PC-3 (cell line): ENCODE measurements around the gene ANKRD11. TPM values are rescaled to one million over a fixed set of nuclear protein-coding genes. Genes with fewer than 3 reads are reported as not detected.

Experiments used
- ATAC-seq: fragments of 200-7000 bp; cut with Tn5 transposase; 2 replicates; pipeline ENCODE4 v1.9.1; 2020; ENCODE audit warnings: mild to moderate bottlenecking, moderate library complexity
- BruUV-seq: library from RNA; stranded (reverse); fragments of 400-500 nt; replicated peaks from 2 replicates; lab custom pipeline; 2021; lab: Mats Ljungman, UMichigan
- CTCF ChIA-PET: fragments of 300-600 bp; sonication (Branson Sonifier 250); formaldehyde crosslinking; loops from one replicate; lab custom pipeline; 2022; ENCODE audit warnings: antibody characterized with exemption; lab: Charles Lee
- POLR2A ChIA-PET: fragments of 300-600 bp; sonication (Branson Sonifier 250); formaldehyde crosslinking; loops from one replicate; lab custom pipeline; 2022; ENCODE audit warnings: antibody characterized with exemption; ENCODE audit not compliant: unreplicated experiment; lab: Charles Lee
- DNase-seq: peaks from one replicate; pipeline ENCODE4 v3.0.0-alpha.2; 2015
- H2AFZ ChIP-seq: fragments of 300-600 bp; sonication (generic); 2 replicates; pipeline ENCODE4 v1.6.0; 2016; ENCODE audit warnings: antibody characterized with exemption, low read length
- H3F3A ChIP-seq: fragments of 300-600 bp; sonication (generic); one replicate; pipeline ENCODE4 v1.6.0; 2017; ENCODE audit warnings: antibody characterized with exemption, low read length, control low read depth, mild to moderate bottlenecking; ENCODE audit not compliant: unreplicated experiment
- H3K27ac ChIP-seq: fragments of 300-600 bp; sonication (generic); 2 replicates; pipeline ENCODE4 v1.5.1; 2016; ENCODE audit warnings: mild to moderate bottlenecking, low read length
- H3K27me3 ChIP-seq: fragments of 300-600 bp; sonication (generic); 2 replicates; pipeline ENCODE4 v1.6.1; 2016; ENCODE audit warnings: low read length, mixed read lengths
- H3K36me3 ChIP-seq: fragments of 300-600 bp; sonication (generic); 2 replicates; pipeline ENCODE4 v1.6.1; 2016; ENCODE audit warnings: low read depth, mixed run types, low read length, mixed read lengths
- H3K4me1 ChIP-seq: fragments of 300-600 bp; sonication (generic); 2 replicates; pipeline ENCODE4 v1.5.1; 2016; ENCODE audit warnings: low read length; ENCODE audit not compliant: insufficient read depth
- H3K4me2 ChIP-seq: fragments of 300-600 bp; sonication (generic); 2 replicates; pipeline ENCODE4 v1.6.0; 2016; ENCODE audit warnings: low read length
- H3K4me3 ChIP-seq: fragments of 300-600 bp; sonication (generic); 2 replicates; pipeline ENCODE4 v1.5.1; 2016; ENCODE audit warnings: mild to moderate bottlenecking, low read length, mixed read lengths
- H3K79me2 ChIP-seq: fragments of 300-600 bp; sonication (generic); 2 replicates; pipeline ENCODE4 v1.6.1; 2017; ENCODE audit warnings: low read length, mixed read lengths
- H3K9ac ChIP-seq: fragments of 300-600 bp; sonication (generic); 2 replicates; pipeline ENCODE4 v1.6.0; 2016; ENCODE audit warnings: mild to moderate bottlenecking, low read length
- H3K9me2 ChIP-seq: fragments of 300-600 bp; sonication (generic); replicated peaks from 2 replicates; pipeline ENCODE4 v1.6.1; 2016; ENCODE audit warnings: mixed run types, low read length, mixed read lengths
- H3K9me3 ChIP-seq: fragments of 300-600 bp; sonication (generic); 2 replicates; pipeline ENCODE4 v1.6.1; 2016; ENCODE audit warnings: low read length, mixed read lengths
- H4K20me1 ChIP-seq: fragments of 300-600 bp; sonication (generic); 2 replicates; pipeline ENCODE4 v1.6.1; 2016; ENCODE audit warnings: low read length, mixed read lengths
- CTCF ChIP-seq: fragments of 300-600 bp; sonication (generic); conservative IDR thresholded peaks from 2 replicates; pipeline ENCODE4 v1.5.1; 2017; ENCODE audit warnings: antibody characterized with exemption, low read depth, mild to moderate bottlenecking, low read length
- EZH2 ChIP-seq: fragments of 300-600 bp; sonication (generic); IDR thresholded peaks from one replicate; pipeline ENCODE4 v1.6.1; 2017; ENCODE audit warnings: antibody characterized with exemption, mild to moderate bottlenecking, low read length; ENCODE audit not compliant: unreplicated experiment
- EZH2phosphoT487 ChIP-seq: fragments of 300-600 bp; sonication (generic); IDR thresholded peaks from 2 replicates; pipeline ENCODE4 v1.6.1; 2018; ENCODE audit warnings: mild to moderate bottlenecking, antibody characterized with exemption, low read length, borderline replicate concordance
- intact Hi-C: fragments of 100-400 bp; cut with micrococcal nuclease; formaldehyde crosslinking; loops from 2 replicates; pipeline ENCODE4 v1.9.0; 2023
- total RNA-seq: library from RNA; depleted of rRNA; stranded (reverse); fragments of >200 nt; gene quantifications from 2 replicates; pipeline ENCODE4 v1.2.3, GENCODE V29; 2014

ANKRD11 gene
- total RNA-seq, 1 experiment from 2014 or later: 65.0 TPM

- Histone ChIP-seq H3K4me3 (no peak overlapping the region), H3K79me2 (peaks cover 13% of the 10 kb centered on the region; the same call in 1 of the 2 replicates), H3K9ac (no peak overlapping the region), H3F3A (no peaks in the 10 kb centered on the region), H3K9me3 (no peaks in the 10 kb centered on the region), H3K4me2 (no peak overlapping the region), H4K20me1 (no peaks in the 10 kb centered on the region), H3K4me1 (no peaks in the 10 kb centered on the region), H3K36me3 (peaks cover 27% of the 10 kb centered on the region), H3K9me2 (no peaks in the 10 kb centered on the region), H3K27me3 (no peaks in the 10 kb centered on the region), H2AFZ (no peak overlapping the region), H3K27ac (no peak overlapping the region)
- TF ChIP-seq EZH2 (no peak), EZH2phosphoT487 (no peak), CTCF (no peak)
- CTCF ChIA-PET: no interaction called here
- DNase-seq (no peak), ATAC-seq (no peak)
- no TSS peak for BruUV-seq
- POLR2A ChIA-PET: no interaction called here
- intact Hi-C loops: no loop called here
Observed at GRCh38 chr16:89525146-89525913, 35.0 kb upstream of the ANKRD11 start.

DNA sequence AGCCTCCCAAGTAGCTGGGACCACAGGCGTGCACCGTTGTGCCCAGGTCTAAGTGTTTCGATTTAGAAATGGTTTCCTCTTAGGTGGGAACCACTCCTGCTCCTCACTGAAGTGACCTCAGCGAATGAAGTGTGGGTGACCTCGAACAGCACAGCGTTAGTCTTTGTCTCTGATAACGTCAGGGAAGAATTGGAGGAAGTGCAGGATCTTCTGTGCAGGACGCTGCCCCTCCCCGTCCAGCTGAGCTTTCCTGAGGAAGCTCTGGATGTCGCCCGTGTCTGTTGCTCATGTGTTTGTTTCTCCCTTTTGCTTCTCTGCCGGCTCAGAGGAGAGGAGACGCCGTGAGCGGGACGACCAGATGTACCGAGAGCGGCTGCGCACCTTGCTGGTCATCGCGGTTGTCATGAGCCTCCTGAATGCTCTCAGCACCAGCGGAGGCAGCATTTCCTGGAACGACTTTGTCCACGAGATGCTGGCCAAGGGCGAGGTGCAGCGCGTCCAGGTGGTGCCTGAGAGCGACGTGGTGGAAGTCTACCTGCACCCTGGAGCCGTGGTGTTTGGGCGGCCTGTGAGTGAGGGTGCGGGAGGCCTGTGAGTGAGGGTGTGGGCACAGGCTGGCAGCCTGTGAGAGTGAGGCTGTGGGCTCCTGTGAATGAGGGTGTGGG is 33.5 kb upstream of the ANKRD11 start:
- H3K9me3 ChIP-seq: no peaks in the 10 kb centered on the region
- BruUV-seq: no TSS peak
- no peaks in the 10 kb centered on the region for H3K4me1 ChIP-seq
- no peak for DNase-seq
- H3K4me2 ChIP-seq: no peak overlapping the region
- no peak overlapping the region for H3K4me3 ChIP-seq
- H3K36me3 ChIP-seq: peaks cover 24% of the 10 kb centered on the region
- no peaks in the 10 kb centered on the region for H3K27me3 ChIP-seq
- H3K9ac ChIP-seq: no peak overlapping the region
- no peak for ATAC-seq
- POLR2A ChIA-PET: no interaction called here
- no peak overlapping the region for H3K27ac ChIP-seq
- TF ChIP-seq EZH2phosphoT487 (no peak), CTCF (no peak), EZH2 (no peak)
- CTCF ChIA-PET: no interaction called here
- intact Hi-C loops: no loop called here
- peaks cover 20% of the 10 kb centered on the region for H3K79me2 ChIP-seq
- H2AFZ ChIP-seq: no peak overlapping the region
- H3K9me2 ChIP-seq: no peaks in the 10 kb centered on the region
- no peaks in the 10 kb centered on the region for H4K20me1 ChIP-seq
- H3F3A ChIP-seq: no peaks in the 10 kb centered on the region

DNA sequence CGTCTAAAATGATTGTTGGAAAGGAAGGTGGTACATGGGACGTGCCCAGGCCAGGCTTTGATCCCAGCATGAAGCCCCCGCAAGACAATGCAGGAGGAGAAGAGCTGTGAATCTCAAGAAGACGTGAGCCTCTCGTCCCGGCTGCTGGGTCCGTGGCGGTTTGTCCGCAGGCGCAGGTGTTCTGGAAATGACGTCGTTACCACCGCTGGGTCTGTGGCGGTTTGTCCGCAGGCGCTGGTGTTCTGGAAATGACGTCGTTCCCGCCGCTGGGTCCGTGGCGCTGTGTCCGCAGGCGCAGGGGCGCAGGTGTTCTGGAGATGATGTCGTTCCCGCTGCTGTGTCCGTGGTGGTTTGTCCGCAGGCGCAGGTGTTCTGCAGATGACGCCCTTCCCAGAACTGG is 31.9 kb upstream of the ANKRD11 start:
- no peaks in the 10 kb centered on the region for H3K9me2 ChIP-seq
- H4K20me1 ChIP-seq: no peaks in the 10 kb centered on the region
- BruUV-seq: no TSS peak
- H3K79me2 ChIP-seq: peaks cover 32% of the 10 kb centered on the region
- no peak for DNase-seq
- H3K4me2 ChIP-seq: no peak overlapping the region
- H3K9me3 ChIP-seq: no peaks in the 10 kb centered on the region
- ChIA-PET POLR2A (no interaction called here), CTCF (no interaction called here)
- H3K4me1 ChIP-seq: no peaks in the 10 kb centered on the region
- ATAC-seq: no peak
- H3K27ac ChIP-seq: no peak overlapping the region
- no peaks in the 10 kb centered on the region for H3K27me3 ChIP-seq
- H3F3A ChIP-seq: no peaks in the 10 kb centered on the region
- H3K36me3 ChIP-seq: peaks cover 28% of the 10 kb centered on the region
- H3K4me3 ChIP-seq: no peak overlapping the region
- intact Hi-C loops: no loop called here
- TF ChIP-seq CTCF (no peak), EZH2phosphoT487 (no peak), EZH2 (no peak)
- no peak overlapping the region for H3K9ac ChIP-seq
- H2AFZ ChIP-seq: no peak overlapping the region
